Endothelial cell of umbilical vein (primary cell): ENCODE data around the gene MYLK. TPM values are rescaled to one million over a fixed set of nuclear protein-coding genes. Genes with fewer than 3 reads are reported as not detected.

Source experiments
- BruUV-seq: library from RNA; stranded (reverse); fragments of 400-500 nt; replicated peaks from 2 replicates; lab custom pipeline; 2021; lab: Mats Ljungman, UMichigan
- CTCF ChIA-PET: fragments of 300-600, 350-600 bp; sonication (Branson Sonifier 250); formaldehyde crosslinking; loops from one replicate; lab custom pipeline; 2021; ENCODE audit warnings: antibody characterized with exemption, inconsistent platforms; lab: Charles Lee
- POLR2A ChIA-PET: fragments of 300-600, 350-600 bp; sonication (Branson Sonifier 250); formaldehyde crosslinking; loops from one replicate; lab custom pipeline; 2021; ENCODE audit warnings: antibody characterized with exemption, inconsistent platforms; lab: Charles Lee
- DNase-seq: peaks from one replicate; pipeline ENCODE4 v3.0.0-alpha.2; 2011; ENCODE audit warnings: low read depth, low spot score
- FAIRE-seq: peaks from 2 replicates; lab custom pipeline; 2011; peaks lifted over from hg19 to GRCh38; lab: Jason Lieb, UNC
- H2AFZ ChIP-seq: 2 replicates; pipeline ENCODE4 v1.6.0; 2012; ENCODE audit warnings: low read depth, low read length, control low read depth, inconsistent platforms
- H3K27ac ChIP-seq: 2 replicates; pipeline ENCODE4 v1.5.1; 2011; ENCODE audit warnings: low read depth, mild to moderate bottlenecking, control low read depth, low read length, moderate library complexity; ENCODE audit not compliant: insufficient read depth
- H3K27me3 ChIP-seq, 2 experiments: 2 replicates each; pipeline versions ENCODE4 v1.6.0 to v1.6.1; 2011; ENCODE audit warnings: low read length in 2 of 2, mixed read lengths in 1 of 2; ENCODE audit not compliant: control insufficient read depth in 2 of 2, insufficient read depth in 2 of 2
- H3K36me3 ChIP-seq, 2 experiments: 2 replicates in 1 of 2; 3 replicates in 1 of 2; pipeline ENCODE4 v1.5.1; 2011; ENCODE audit warnings: low read length in 2 of 2, mild to moderate bottlenecking in 1 of 2, moderate library complexity in 1 of 2; ENCODE audit not compliant: control insufficient read depth in 2 of 2, insufficient read depth in 2 of 2; ENCODE audit errors: extremely low read depth in 1 of 2
- H3K4me1 ChIP-seq: 3 replicates; pipeline ENCODE4 v1.5.1; 2011; ENCODE audit warnings: mild to moderate bottlenecking, low read length; ENCODE audit not compliant: control insufficient read depth, insufficient read depth; ENCODE audit errors: extremely low read depth
- H3K4me2 ChIP-seq: 2 replicates; pipeline ENCODE4 v1.6.1; 2011; ENCODE audit warnings: low read length, control low read depth, mixed read lengths; ENCODE audit not compliant: insufficient read depth
- H3K4me3 ChIP-seq, 3 experiments: fragments of 200-600 bp in 1 of 3; sonication (generic), shearing (Covaris generic) in 1 of 3; replicated peaks in 1 of 3; 2 replicates each; pipeline ENCODE4 v1.5.1; 2011 to 2016; ENCODE audit warnings: control low read depth in 3 of 3, low read length in 3 of 3, mild to moderate bottlenecking in 2 of 3, inconsistent platforms in 1 of 3, low read depth in 1 of 3, moderate library complexity in 1 of 3; ENCODE audit not compliant: insufficient read depth in 1 of 3
- H3K79me2 ChIP-seq: 2 replicates; pipeline ENCODE4 v1.6.0; 2012; ENCODE audit warnings: low read length, inconsistent platforms; ENCODE audit not compliant: control insufficient read depth, insufficient read depth
- H3K9ac ChIP-seq: replicated peaks from 2 replicates; pipeline ENCODE3; 2011; ENCODE audit warnings: low read length, control low read depth; ENCODE audit not compliant: insufficient read depth; ENCODE audit errors: extremely low read depth
- H3K9me1 ChIP-seq: replicated peaks from 3 replicates; pipeline ENCODE4 v1.6.0; 2011; ENCODE audit warnings: mild to moderate bottlenecking, low read length; ENCODE audit not compliant: control insufficient read depth, insufficient read depth; ENCODE audit errors: extremely low read depth
- H3K9me3 ChIP-seq: replicated peaks from 2 replicates; pipeline ENCODE4 v1.5.1; 2012; ENCODE audit warnings: low read length, inconsistent platforms; ENCODE audit not compliant: control insufficient read depth, insufficient read depth
- H4K20me1 ChIP-seq: replicated peaks from 2 replicates; pipeline ENCODE3; 2011; ENCODE audit warnings: mild to moderate bottlenecking, low read length; ENCODE audit not compliant: control insufficient read depth, insufficient read depth; ENCODE audit errors: extremely low read depth
- EZH2 ChIP-seq: IDR thresholded peaks from 2 replicates; pipeline ENCODE4 v1.6.1; 2012; ENCODE audit warnings: borderline replicate concordance, low read depth, mild to moderate bottlenecking, moderate library complexity, low read length, inconsistent platforms; ENCODE audit not compliant: severe bottlenecking
- FOS ChIP-seq: IDR thresholded peaks from 2 replicates; pipeline ENCODE4 v1.6.1; 2011; ENCODE audit warnings: mild to moderate bottlenecking, low read length, moderate library complexity, borderline replicate concordance; ENCODE audit not compliant: insufficient read depth
- GATA2 ChIP-seq: IDR thresholded peaks from 2 replicates; pipeline ENCODE4 v1.7.0; 2011; ENCODE audit warnings: low read depth, mild to moderate bottlenecking, moderate library complexity, mixed read lengths, low read length; ENCODE audit not compliant: insufficient read length, insufficient read depth
- JUN ChIP-seq: IDR thresholded peaks from 2 replicates; pipeline ENCODE4 v1.6.1; 2011; ENCODE audit warnings: borderline replicate concordance, low read depth; ENCODE audit not compliant: insufficient read length, insufficient read depth
- MAX ChIP-seq: IDR thresholded peaks from 2 replicates; pipeline ENCODE4 v1.6.1; 2011; ENCODE audit not compliant: insufficient read depth, insufficient read length
- MYC ChIP-seq: IDR thresholded peaks from one replicate; pipeline ENCODE4 v1.6.1; 2011; ENCODE audit warnings: mild to moderate bottlenecking, low read depth, low read length
- POLR2A ChIP-seq: IDR thresholded peaks from 2 replicates; pipeline ENCODE4 v1.6.1; 2012; ENCODE audit warnings: low read depth, mild to moderate bottlenecking, control low read depth, low read length
- POLR2AphosphoS5 ChIP-seq: IDR thresholded peaks from 2 replicates; pipeline ENCODE4 v1.6.1; 2012; ENCODE audit warnings: low read depth, mild to moderate bottlenecking, control low read depth, low read length, moderate library complexity; ENCODE audit not compliant: insufficient read depth
- dilution Hi-C: fragments of 300-500 bp; cut with MboI; formaldehyde crosslinking; loops from one replicate; pipeline ENCODE4 v1.15.0; 2019; ENCODE audit warnings: low sequenced_read_pairs; ENCODE audit not compliant: extremely low pct_ligation_motif_present
- intact Hi-C: fragments of 100-400 bp; cut with micrococcal nuclease; formaldehyde crosslinking; loops from one replicate; pipeline ENCODE4 v1.10.0; 2022
- polyA plus RNA-seq, 4 experiments: library from polyadenylated mRNA; depleted of rRNA in 3 of 4; stranded (reverse) in 3 of 4; unstranded in 1 of 4; fragments of >200 nt; gene quantifications; 2 replicates each; pipeline versions ENCODE4 v1.2.1 to v1.2.3, GENCODE V29; 2011 to 2012; ENCODE audit warnings: missing spikeins in 1 of 4
- total RNA-seq: library from RNA; stranded (reverse); gene quantifications from 2 replicates; pipeline ENCODE4 v1.2.3, GENCODE V29; 2021
- TF ChIP-seq, protein P1 (sequence below), 2 donors: IDR thresholded peaks; 1 replicate in 1 of 2; 2 replicates in 1 of 2; pipeline ENCODE4 v1.5.1; 2011; ENCODE audit warnings: low read length in 2 of 2, mild to moderate bottlenecking in 2 of 2, moderate library complexity in 2 of 2, control low read depth in 1 of 2, inconsistent platforms in 1 of 2, low read depth in 1 of 2; ENCODE audit not compliant: insufficient read depth in 1 of 2; ENCODE audit errors: extremely low read depth in 1 of 2

MYLK gene
- total and polyA plus RNA-seq, 2 donors (not counting 3 experiments of a cell fraction or from before 2014, with no cell fraction given), result 10.0 to 22.2 TPM

GRCh38 chr3:123635217-123635616 lies 248.9 kb downstream of the MYLK start:
- Histone ChIP-seq H2AFZ (no peak overlapping the region), H3K4me2 (no peak overlapping the region), H3K27ac (no peak overlapping the region), H3K27me3 (no peaks in the 10 kb centered on the region), H4K20me1 (no peaks in the 10 kb centered on the region), H3K36me3 (no peaks in the 10 kb centered on the region), H3K9ac (no peak overlapping the region), H3K9me1 (no peaks in the 10 kb centered on the region), H3K4me1 (no peaks in the 10 kb centered on the region), H3K79me2 (no peaks in the 10 kb centered on the region), H3K4me3 (no peak overlapping the region), H3K9me3 (no peaks in the 10 kb centered on the region)
- DNase-seq (no peak), FAIRE-seq (no peak)
- CTCF ChIA-PET, result no interaction called here
- POLR2A ChIA-PET, result no interaction called here
- TF ChIP-seq EZH2, result no peak
- TF ChIP-seq FOS, result no peak
- no peak for TF ChIP-seq POLR2A
- no peak for TF ChIP-seq JUN
- TF ChIP-seq MAX, result no peak
- no peak for TF ChIP-seq POLR2AphosphoS5
- TF ChIP-seq MYC, result no peak
- TF ChIP-seq, protein P1, sequence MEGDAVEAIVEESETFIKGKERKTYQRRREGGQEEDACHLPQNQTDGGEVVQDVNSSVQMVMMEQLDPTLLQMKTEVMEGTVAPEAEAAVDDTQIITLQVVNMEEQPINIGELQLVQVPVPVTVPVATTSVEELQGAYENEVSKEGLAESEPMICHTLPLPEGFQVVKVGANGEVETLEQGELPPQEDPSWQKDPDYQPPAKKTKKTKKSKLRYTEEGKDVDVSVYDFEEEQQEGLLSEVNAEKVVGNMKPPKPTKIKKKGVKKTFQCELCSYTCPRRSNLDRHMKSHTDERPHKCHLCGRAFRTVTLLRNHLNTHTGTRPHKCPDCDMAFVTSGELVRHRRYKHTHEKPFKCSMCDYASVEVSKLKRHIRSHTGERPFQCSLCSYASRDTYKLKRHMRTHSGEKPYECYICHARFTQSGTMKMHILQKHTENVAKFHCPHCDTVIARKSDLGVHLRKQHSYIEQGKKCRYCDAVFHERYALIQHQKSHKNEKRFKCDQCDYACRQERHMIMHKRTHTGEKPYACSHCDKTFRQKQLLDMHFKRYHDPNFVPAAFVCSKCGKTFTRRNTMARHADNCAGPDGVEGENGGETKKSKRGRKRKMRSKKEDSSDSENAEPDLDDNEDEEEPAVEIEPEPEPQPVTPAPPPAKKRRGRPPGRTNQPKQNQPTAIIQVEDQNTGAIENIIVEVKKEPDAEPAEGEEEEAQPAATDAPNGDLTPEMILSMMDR (IDR thresholded peaks at IDR 0.05; ENCODE audit: extremely low read depth in 1 of 2, insufficient read depth in 1 of 2, low read depth in 1 of 2, low read length in 2 of 2), result no peak
- no peak for TF ChIP-seq GATA2
- BruUV-seq, result no TSS peak
- dilution Hi-C loops (no loop called here), intact Hi-C loops (no loop called here)
